Type B pancreatic cell (in vitro differentiated cells): ENCODE results near the gene LRRC34. TPM values are rescaled to one million over a fixed set of nuclear protein-coding genes. Genes with fewer than 3 reads are reported as not detected.

Experiments
- DNase-seq: peaks from one replicate; pipeline ENCODE4 v3.0.0; 2021; ENCODE audit warnings: mixed read lengths; ENCODE audit not compliant: unreplicated experiment; ENCODE audit errors: extremely low spot score
- H3K27ac Mint-ChIP-seq: 2 replicates; pipeline ENCODE4 v1.8.0; 2021; ENCODE audit warnings: mild to moderate bottlenecking, mixed read lengths
- H3K27me3 Mint-ChIP-seq: 2 replicates; pipeline ENCODE4 v1.8.0; 2021; ENCODE audit warnings: mixed read lengths
- H3K36me3 Mint-ChIP-seq: 2 replicates; pipeline ENCODE4 v1.8.0; 2021; ENCODE audit warnings: mixed read lengths
- H3K4me1 Mint-ChIP-seq: one replicate; pipeline ENCODE4 v1.8.0; 2021; ENCODE audit warnings: mixed read lengths; ENCODE audit not compliant: unreplicated experiment
- H3K4me3 Mint-ChIP-seq: 2 replicates; pipeline ENCODE4 v1.8.0; 2021; ENCODE audit warnings: mild to moderate bottlenecking, mixed read lengths
- H3K9me3 Mint-ChIP-seq: 2 replicates; pipeline ENCODE4 v1.8.0; 2021; ENCODE audit warnings: mixed read lengths
- total RNA-seq: library from RNA; stranded (reverse); gene quantifications from 2 replicates; pipeline ENCODE4 v1.2.1, GENCODE V29; 2021; ENCODE audit warnings: low replicate concordance
- TF ChIP-seq, protein P1 (sequence below): fragments of 200-600 bp; sonication (generic); conservative IDR thresholded peaks from 2 replicates; pipeline ENCODE4 v1.5.0; 2021; ENCODE audit warnings: antibody characterized with exemption, mild to moderate bottlenecking

The LRRC34 gene
- total RNA-seq, 1 donor from 2014 or later = 2.7 TPM

DNA sequence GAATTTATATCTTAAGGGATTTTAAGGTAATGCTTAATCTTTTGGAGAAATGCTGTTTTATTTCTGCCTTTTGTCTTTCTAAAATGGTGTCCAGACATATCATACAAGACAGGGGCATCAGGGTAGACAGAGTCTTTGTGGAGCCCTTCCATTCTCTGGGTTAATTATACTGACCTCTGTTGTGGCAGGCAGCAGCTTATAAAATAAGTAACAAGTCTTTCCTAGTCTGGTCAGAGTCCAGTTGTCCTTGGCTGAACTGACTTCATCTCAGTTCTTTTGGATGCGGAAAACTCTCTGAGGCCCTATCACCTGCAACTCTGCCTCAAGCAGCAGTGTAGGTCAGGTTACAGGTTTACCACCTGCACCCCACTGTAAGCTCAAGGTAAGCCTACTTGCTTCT, 20.3 kb downstream of the LRRC34 start:
- DNase-seq = no peak
- TF ChIP-seq, protein P1, sequence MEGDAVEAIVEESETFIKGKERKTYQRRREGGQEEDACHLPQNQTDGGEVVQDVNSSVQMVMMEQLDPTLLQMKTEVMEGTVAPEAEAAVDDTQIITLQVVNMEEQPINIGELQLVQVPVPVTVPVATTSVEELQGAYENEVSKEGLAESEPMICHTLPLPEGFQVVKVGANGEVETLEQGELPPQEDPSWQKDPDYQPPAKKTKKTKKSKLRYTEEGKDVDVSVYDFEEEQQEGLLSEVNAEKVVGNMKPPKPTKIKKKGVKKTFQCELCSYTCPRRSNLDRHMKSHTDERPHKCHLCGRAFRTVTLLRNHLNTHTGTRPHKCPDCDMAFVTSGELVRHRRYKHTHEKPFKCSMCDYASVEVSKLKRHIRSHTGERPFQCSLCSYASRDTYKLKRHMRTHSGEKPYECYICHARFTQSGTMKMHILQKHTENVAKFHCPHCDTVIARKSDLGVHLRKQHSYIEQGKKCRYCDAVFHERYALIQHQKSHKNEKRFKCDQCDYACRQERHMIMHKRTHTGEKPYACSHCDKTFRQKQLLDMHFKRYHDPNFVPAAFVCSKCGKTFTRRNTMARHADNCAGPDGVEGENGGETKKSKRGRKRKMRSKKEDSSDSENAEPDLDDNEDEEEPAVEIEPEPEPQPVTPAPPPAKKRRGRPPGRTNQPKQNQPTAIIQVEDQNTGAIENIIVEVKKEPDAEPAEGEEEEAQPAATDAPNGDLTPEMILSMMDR = no peak
- Mint-ChIP-seq H3K4me1 (no peaks in the 10 kb centered on the region), H3K36me3 (peaks cover 8% of the 10 kb centered on the region), H3K27ac (no peak overlapping the region), H3K27me3 (no peaks in the 10 kb centered on the region), H3K9me3 (no peaks in the 10 kb centered on the region), H3K4me3 (no peak overlapping the region)

DNA sequence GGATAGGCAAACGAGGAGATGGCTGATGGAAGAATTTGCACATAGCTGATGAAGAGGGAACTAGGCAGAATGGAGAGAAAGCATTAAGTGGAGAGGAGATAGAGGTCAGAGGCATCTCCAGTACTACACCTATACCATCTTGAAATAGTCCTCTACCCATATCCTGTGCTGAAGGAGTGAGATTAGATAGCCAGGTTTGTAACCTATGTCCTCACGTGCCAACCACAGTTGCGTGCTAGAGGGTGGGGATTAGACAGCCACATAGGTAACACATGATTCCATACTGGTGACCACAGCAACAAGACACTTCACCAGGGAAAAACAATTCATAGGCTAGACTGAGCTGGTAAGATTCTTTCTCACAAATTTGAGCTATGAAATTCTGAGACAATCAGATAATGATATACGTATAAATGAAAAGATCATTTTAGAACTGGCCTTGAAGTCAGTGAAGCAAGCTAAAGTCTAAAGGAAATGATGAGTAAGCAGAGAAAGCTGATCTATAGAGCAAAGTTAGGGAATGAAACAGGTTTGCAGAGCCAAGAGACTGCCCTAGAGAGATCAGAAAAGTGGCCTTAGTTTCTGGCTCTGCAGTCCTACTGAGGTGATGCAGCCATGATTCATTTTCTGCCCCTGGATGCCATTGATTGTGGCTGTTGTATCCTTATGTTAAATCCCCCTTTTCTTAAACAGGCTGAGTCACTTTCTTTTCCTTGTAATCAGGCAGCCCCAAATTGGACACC, 21.8 kb downstream of the LRRC34 start:
- Mint-ChIP-seq H3K9me3 (no peaks in the 10 kb centered on the region), H3K4me1 (no peaks in the 10 kb centered on the region), H3K4me3 (no peak overlapping the region), H3K27me3 (no peaks in the 10 kb centered on the region), H3K27ac (no peak overlapping the region), H3K36me3 (peaks cover 14% of the 10 kb centered on the region)
- no peak for DNase-seq
- TF ChIP-seq, protein P1 = no peak

DNA sequence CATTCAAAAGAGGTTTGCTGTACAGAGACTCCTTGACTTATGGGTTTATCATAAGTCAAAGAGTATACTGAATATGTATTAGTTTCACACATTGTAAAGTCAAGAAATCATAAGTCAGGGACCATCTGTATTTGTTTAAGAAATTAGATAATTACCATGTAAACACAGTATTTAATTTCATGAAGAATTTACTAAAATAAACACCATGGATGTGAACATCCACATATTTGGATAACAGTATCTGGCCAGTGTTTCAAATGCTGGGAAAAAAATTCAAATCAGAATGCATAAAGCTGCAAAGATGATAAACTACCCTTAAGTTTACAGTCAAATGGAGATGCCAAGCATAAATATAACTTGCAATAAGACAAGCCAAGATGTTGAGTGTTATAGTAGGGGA, 22.5 kb downstream of the LRRC34 start:
- peaks cover 19% of the 10 kb centered on the region for H3K36me3 Mint-ChIP-seq
- H3K4me3 Mint-ChIP-seq = no peak overlapping the region
- H3K27ac Mint-ChIP-seq = no peak overlapping the region
- TF ChIP-seq, protein P1 = no peak
- H3K4me1 Mint-ChIP-seq = no peaks in the 10 kb centered on the region
- no peak for DNase-seq
- no peaks in the 10 kb centered on the region for H3K27me3 Mint-ChIP-seq
- H3K9me3 Mint-ChIP-seq = no peaks in the 10 kb centered on the region

DNA sequence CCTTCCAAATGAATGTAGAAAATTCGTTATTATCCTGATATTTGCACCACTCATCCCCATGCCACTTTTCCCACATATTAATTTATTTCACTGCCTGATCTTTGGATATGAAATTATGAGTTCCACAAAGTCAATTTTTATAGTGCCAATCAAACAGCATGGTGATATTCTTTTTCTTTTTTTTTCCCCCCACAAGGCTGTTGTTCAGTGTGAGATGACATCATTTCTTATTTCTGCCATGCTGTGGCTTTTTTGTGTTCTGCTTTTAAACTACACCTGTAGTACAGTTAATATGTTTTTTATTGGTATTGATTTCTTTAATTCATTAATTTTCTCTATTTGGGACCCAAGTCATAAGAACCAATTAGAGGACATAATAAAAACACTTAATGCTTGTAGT, 24.9 kb downstream of the LRRC34 start:
- Mint-ChIP-seq H3K9me3 (no peaks in the 10 kb centered on the region), H3K36me3 (peaks cover 19% of the 10 kb centered on the region)

DNA sequence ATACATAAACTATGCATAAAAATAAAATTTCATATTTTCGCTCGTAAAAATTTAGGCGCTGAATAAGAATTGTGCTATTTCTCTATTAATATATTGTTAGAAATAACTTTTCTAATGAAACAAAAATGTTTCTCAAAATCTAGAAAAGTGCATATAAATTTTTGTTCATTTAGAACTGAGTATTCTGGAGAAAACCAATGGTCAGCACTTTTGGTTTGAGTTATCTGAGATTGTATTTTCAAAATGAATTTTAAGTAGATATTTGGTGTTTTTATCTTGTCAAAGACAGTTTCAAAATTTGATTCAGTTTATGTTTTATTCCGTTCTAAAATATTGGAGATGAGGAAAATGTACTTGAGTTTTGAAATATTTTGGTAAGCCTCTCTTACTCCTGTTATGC, 25.6 kb downstream of the LRRC34 start:
- TF ChIP-seq, protein P1 = no peak
- no peak for DNase-seq
- Mint-ChIP-seq H3K4me3 (no peak overlapping the region), H3K9me3 (no peaks in the 10 kb centered on the region), H3K27ac (no peak overlapping the region), H3K27me3 (no peaks in the 10 kb centered on the region), H3K4me1 (no peaks in the 10 kb centered on the region), H3K36me3 (peaks cover 15% of the 10 kb centered on the region)

More for the DNA sequence above, 24.9 kb downstream of the LRRC34 start:
- Mint-ChIP-seq H3K27me3 (no peaks in the 10 kb centered on the region), H3K4me3 (no peak overlapping the region), H3K4me1 (no peaks in the 10 kb centered on the region), H3K27ac (no peak overlapping the region)
- DNase-seq = no peak
- TF ChIP-seq, protein P1 = no peak
